Measurements from ENCODE around the gene ITPRID1. TPM values are rescaled to one million over a fixed set of nuclear protein-coding genes. Genes with fewer than 3 reads are reported as not detected.

Gene ITPRID1
- total and polyA plus RNA-seq, 10 of the 15 experiments (the other 5 are each of a cell fraction or from before 2014, with no cell fraction given): 0.06 TPM; not detected in 9

GRCh38 chr7:31688996-31689395, 175.1 kb downstream of the ITPRID1 start:
- no peak for DNase-seq (ENCODE audit: low read depth, low spot score)
- no peaks in the 10 kb centered on the region; a peak in 1 of 4 replicates for H3K27me3 ChIP-seq (replicated peaks in 1 of 2; ENCODE audit: control insufficient read depth in 2 of 2, insufficient read depth in 2 of 2, low read length in 1 of 2)
- ChIA-PET CTCF (interaction anchor here (2.0 to 2.6 kb wide), 2 partner anchors 13 to 18 kb away, joined by 9 to 12 read pairs; no protein-coding TSS in a partner anchor), RAD21 (ENCODE audit: unreplicated experiment) (interaction anchor here (0.9 to 2.9 kb wide), 2 partner anchors 11 to 17 kb away, joined by 3 to 13 read pairs; no protein-coding TSS in a partner anchor), SMC1A (ENCODE audit: uncharacterized antibody, unreplicated experiment) (interaction anchor here (0.8 to 3.3 kb wide), 6 partner anchors 9 to 45 kb away, joined by 3 to 18 read pairs (median 6); no protein-coding TSS in a partner anchor), POLR2A (no interaction called here)
- WGBS (ENCODE audit: insufficient coverage, insufficient replicate concordance, low lambda C conversion rate, missing lambda C conversion rate): 0% methylated on average over 2 of the region's 2 CpGs
- peak overlapping the region; percentile 12; the same call in 1 of the 2 replicates for H2AFZ ChIP-seq (ENCODE audit: control insufficient read depth, low read depth, low read length)
- no peak overlapping the region for H3K27ac ChIP-seq (ENCODE audit: control insufficient read depth, insufficient read depth)
- peaks cover 19% of the 10 kb centered on the region for H3K4me1 ChIP-seq (ENCODE audit: control insufficient read depth, insufficient read depth, low read length)
- no peaks in the 10 kb centered on the region for H3K9me3 ChIP-seq (replicated peaks; ENCODE audit: control insufficient read depth, insufficient read depth, low read length)
- no peaks in the 10 kb centered on the region for H3K36me3 ChIP-seq (ENCODE audit: control insufficient read depth in 2 of 2, insufficient read depth in 2 of 2, low read length in 1 of 2)
- H3K4me2 ChIP-seq (ENCODE audit: control insufficient read depth, insufficient read depth): peak overlapping the region; percentile 31
- in situ Hi-C loops (cut with MboI): no loop called here
- H3K79me2 ChIP-seq (ENCODE audit: control insufficient read depth, insufficient read depth, low read length): no peaks in the 10 kb centered on the region
- no peak overlapping the region for H3K9ac ChIP-seq (ENCODE audit: control insufficient read depth, insufficient read depth, low read length)
- no TSS peak for BruUV-seq (replicated peaks)
- TF ChIP-seq NFYA (IDR thresholded peaks at IDR 0.05; ENCODE audit: borderline replicate concordance, low read depth, low read length) (no peak), TCF3 (IDR thresholded peaks at IDR 0.05; ENCODE audit: borderline replicate concordance, insufficient read depth, low read depth, low read length) (no peak), MEF2B (IDR thresholded peaks at IDR 0.05; ENCODE audit: partially characterized antibody, poor library complexity, severe bottlenecking) (no peak), ZBTB4 (CRISPR knock-in tag; IDR thresholded peaks at IDR 0.05) (no peak), FOXM1 (IDR thresholded peaks at IDR 0.05; ENCODE audit: low read depth, low read length) (no peak), RELA (IDR thresholded peaks at IDR 0.05; ENCODE audit: borderline replicate concordance, partially characterized antibody) (no peak), MXI1 (IDR thresholded peaks at IDR 0.05; ENCODE audit: low read depth, low read length) (no peak), CHD2 (IDR thresholded peaks at IDR 0.05; ENCODE audit: borderline replicate concordance, low read depth, low read length) (no peak), RBBP5 (conservative IDR thresholded peaks at IDR 0.05) (no peak), NRF1 (conservative IDR thresholded peaks at IDR 0.05; ENCODE audit: low read depth, low read length) (no peak), ESRRA (IDR thresholded peaks at IDR 0.05; ENCODE audit: low read length) (no peak)
- intact Hi-C loops (cut with micrococcal nuclease; ENCODE audit: unreplicated experiment): no loop called here
- H3K4me3 ChIP-seq: peak overlapping the region; percentile 36; the same call in 1 of the 2 replicates
- ATAC-seq: peak; percentile 20
- no peaks in the 10 kb centered on the region for H4K20me1 ChIP-seq (ENCODE audit: control insufficient read depth, insufficient read depth)
- FAIRE-seq: no peak
